Keratinocyte (primary cell): Measurements from ENCODE around the gene MAGEB2.

Experiments used
- EZH2 ChIP-seq: IDR thresholded peaks from one replicate; pipeline ENCODE4 v1.6.1; 2012; ENCODE audit warnings: inconsistent platforms, mild to moderate bottlenecking, low read length, moderate library complexity
- TF ChIP-seq, protein P1 (sequence below), 3 experiments: IDR thresholded peaks in 1 of 3; conservative IDR thresholded peaks in 1 of 3; optimal IDR thresholded peaks in 1 of 3; 2 replicates in 2 of 3; 3 replicates in 1 of 3; pipeline versions ENCODE3 to v1.5.1; 2011; ENCODE audit warnings: low read length in 3 of 3, mild to moderate bottlenecking in 3 of 3, moderate library complexity in 2 of 3, control low read depth in 1 of 3, inconsistent platforms in 1 of 3; ENCODE audit not compliant: insufficient read depth in 2 of 3; ENCODE audit errors: extremely low read depth in 1 of 3

DNA sequence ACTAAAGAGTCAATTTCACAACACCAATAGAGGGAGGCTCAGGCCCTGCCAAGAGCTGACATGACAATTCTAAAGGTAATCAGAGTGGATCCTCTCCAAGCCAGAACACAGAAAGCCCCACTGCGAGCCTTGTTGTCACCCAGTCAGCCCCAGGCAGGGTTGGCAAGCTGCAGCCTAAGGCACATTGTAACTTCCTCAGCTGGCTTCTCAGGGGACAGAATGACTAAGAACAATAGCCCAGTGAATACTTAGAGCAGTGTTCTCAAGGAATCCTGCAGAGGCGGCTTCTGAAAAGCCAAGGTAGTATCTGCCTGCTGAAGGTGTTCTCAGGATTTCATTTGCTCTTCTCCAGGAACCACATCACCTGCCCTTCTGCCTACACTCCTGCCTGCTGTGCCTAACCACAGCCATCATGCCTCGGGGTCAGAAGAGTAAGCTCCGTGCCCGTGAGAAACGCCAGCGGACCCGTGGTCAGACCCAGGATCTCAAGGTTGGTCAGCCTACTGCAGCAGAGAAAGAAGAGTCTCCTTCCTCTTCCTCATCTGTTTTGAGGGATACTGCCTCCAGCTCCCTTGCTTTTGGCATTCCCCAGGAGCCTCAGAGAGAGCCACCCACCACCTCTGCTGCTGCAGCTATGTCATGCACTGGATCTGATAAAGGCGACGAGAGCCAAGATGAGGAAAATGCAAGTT, 26.5 kb downstream of the MAGEB2 start, which contains the start of gene MAGEB4:
- TF ChIP-seq, protein P1, sequence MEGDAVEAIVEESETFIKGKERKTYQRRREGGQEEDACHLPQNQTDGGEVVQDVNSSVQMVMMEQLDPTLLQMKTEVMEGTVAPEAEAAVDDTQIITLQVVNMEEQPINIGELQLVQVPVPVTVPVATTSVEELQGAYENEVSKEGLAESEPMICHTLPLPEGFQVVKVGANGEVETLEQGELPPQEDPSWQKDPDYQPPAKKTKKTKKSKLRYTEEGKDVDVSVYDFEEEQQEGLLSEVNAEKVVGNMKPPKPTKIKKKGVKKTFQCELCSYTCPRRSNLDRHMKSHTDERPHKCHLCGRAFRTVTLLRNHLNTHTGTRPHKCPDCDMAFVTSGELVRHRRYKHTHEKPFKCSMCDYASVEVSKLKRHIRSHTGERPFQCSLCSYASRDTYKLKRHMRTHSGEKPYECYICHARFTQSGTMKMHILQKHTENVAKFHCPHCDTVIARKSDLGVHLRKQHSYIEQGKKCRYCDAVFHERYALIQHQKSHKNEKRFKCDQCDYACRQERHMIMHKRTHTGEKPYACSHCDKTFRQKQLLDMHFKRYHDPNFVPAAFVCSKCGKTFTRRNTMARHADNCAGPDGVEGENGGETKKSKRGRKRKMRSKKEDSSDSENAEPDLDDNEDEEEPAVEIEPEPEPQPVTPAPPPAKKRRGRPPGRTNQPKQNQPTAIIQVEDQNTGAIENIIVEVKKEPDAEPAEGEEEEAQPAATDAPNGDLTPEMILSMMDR (optimal IDR thresholded peaks at IDR 0.05 in 1 of 3, IDR thresholded peaks at IDR 0.05 in 1 of 3, conservative IDR thresholded peaks at IDR 0.05 in 1 of 3; ENCODE audit: extremely low read depth in 1 of 3, insufficient read depth in 2 of 3, low read length in 3 of 3) = no peak
- no peak for TF ChIP-seq EZH2
